T-helper 22 cell (primary cell): ENCODE measurements around the gene TSHZ3.

Experiments used
- DNase-seq: peaks from one replicate; pipeline ENCODE4 v3.0.0-alpha.2; 2020; ENCODE audit warnings: low read depth

Gene TSHZ3

GRCh38 chr19:31334849-31335624, 14.2 kb downstream of the TSHZ3 start:
- DNase-seq: no peak

- no peak for DNase-seq
These were observed 15.0 kb downstream of the TSHZ3 start for GRCh38 chr19:31334101-31334848.

GRCh38 chr19:31332096-31332495, 17.1 kb downstream of the TSHZ3 start:
- no peak for DNase-seq

GRCh38 chr19:31331536-31331935, 17.7 kb downstream of the TSHZ3 start:
- no peak for DNase-seq

GRCh38 chr19:31330761-31331160, 18.5 kb downstream of the TSHZ3 start:
- no peak for DNase-seq

GRCh38 chr19:31330237-31330636, 19.0 kb downstream of the TSHZ3 start:
- no peak for DNase-seq

- DNase-seq: no peak
These were observed 19.4 kb downstream of the TSHZ3 start for GRCh38 chr19:31329819-31330218.

GRCh38 chr19:31328238-31328637, 21.0 kb downstream of the TSHZ3 start:
- no peak for DNase-seq

- DNase-seq: no peak
These were observed 22.8 kb downstream of the TSHZ3 start for GRCh38 chr19:31326329-31327028.

- no peak for DNase-seq
These were observed 23.9 kb downstream of the TSHZ3 start for GRCh38 chr19:31325342-31325741.

GRCh38 chr19:31319465-31319864, 29.8 kb downstream of the TSHZ3 start:
- DNase-seq: no peak

GRCh38 chr19:31318790-31319425, 30.3 kb downstream of the TSHZ3 start:
- DNase-seq: no peak

- no peak for DNase-seq
These were observed 31.7 kb downstream of the TSHZ3 start for GRCh38 chr19:31317570-31317969.

- DNase-seq: no peak
These were observed 32.1 kb downstream of the TSHZ3 start for GRCh38 chr19:31317093-31317492.

- no peak for DNase-seq
These were observed 32.9 kb downstream of the TSHZ3 start for GRCh38 chr19:31316201-31316951.

- DNase-seq: no peak
These were observed 33.6 kb downstream of the TSHZ3 start for GRCh38 chr19:31315652-31316051.

- no peak for DNase-seq
These were observed 34.2 kb downstream of the TSHZ3 start for GRCh38 chr19:31314849-31315629.

GRCh38 chr19:31314156-31314555, 35.1 kb downstream of the TSHZ3 start:
- DNase-seq: no peak

GRCh38 chr19:31313291-31314030, 35.8 kb downstream of the TSHZ3 start:
- no peak for DNase-seq

- DNase-seq: no peak
These were observed 36.5 kb downstream of the TSHZ3 start for GRCh38 chr19:31312677-31313244.
